K562 (cell line): ENCODE data around the gene DCAF17. TPM values are rescaled to one million over a fixed set of nuclear protein-coding genes. Genes with fewer than 3 reads are reported as not detected.

Source experiments
- GMEB1 ChIP-seq: fragments of 250-450 bp; sonication (Bioruptor Pico); IDR thresholded peaks from 2 replicates; pipeline ENCODE4 v1.4.0; 2020; ENCODE audit warnings: mild to moderate bottlenecking
- HNRNPUL1 ChIP-seq: fragments of 200-400 bp; formaldehyde crosslinking; IDR thresholded peaks from 2 replicates; pipeline ENCODE4 v1.6.1; 2017; ENCODE audit warnings: low read length
- KDM5B ChIP-seq: fragments of 200-600 bp; sonication (generic); IDR thresholded peaks from 2 replicates; pipeline ENCODE4 v1.6.1; 2012; ENCODE audit warnings: low read depth, mild to moderate bottlenecking, moderate library complexity, low read length, control low read depth, inconsistent platforms; ENCODE audit not compliant: insufficient replicate concordance
- MEF2A ChIP-seq: IDR thresholded peaks from 2 replicates; pipeline ENCODE4 v1.6.1; 2011; ENCODE audit warnings: low read depth, mild to moderate bottlenecking, low read length, moderate library complexity; ENCODE audit not compliant: control insufficient read depth
- RBBP5 ChIP-seq: fragments of 200-600 bp; sonication (generic); IDR thresholded peaks from 2 replicates; pipeline ENCODE4 v1.6.1; 2012; ENCODE audit warnings: borderline replicate concordance, mild to moderate bottlenecking, low read length, control low read depth, inconsistent platforms; ENCODE audit not compliant: insufficient read depth, poor library complexity, severe bottlenecking
- SRSF7 ChIP-seq: fragments of 200-400 bp; formaldehyde crosslinking; optimal IDR thresholded peaks from 2 replicates; pipeline ENCODE3; 2017; ENCODE audit warnings: mild to moderate bottlenecking, low read depth, low read length
- TCF3 ChIP-seq: sonication (generic); formaldehyde crosslinking; IDR thresholded peaks from 2 replicates; pipeline ENCODE4 v1.4.0; 2020; ENCODE audit warnings: mild to moderate bottlenecking, missing genetic modification reagents
- THRA ChIP-seq: fragments of 450-650 bp; IDR thresholded peaks from 2 replicates; pipeline ENCODE4 v1.6.1; 2017; ENCODE audit warnings: mild to moderate bottlenecking, moderate library complexity
- ZBTB33 ChIP-seq: sonication (generic); formaldehyde crosslinking; IDR thresholded peaks from 2 replicates; pipeline ENCODE4 v1.8.1; 2023; ENCODE audit warnings: mild to moderate bottlenecking, missing genetic modification reagents
- ZNF274 ChIP-seq: IDR thresholded peaks from 2 replicates; pipeline ENCODE4 v1.6.1; 2011; ENCODE audit warnings: low read depth, mild to moderate bottlenecking, low read length, moderate library complexity, borderline replicate concordance
- ZNF384 ChIP-seq: IDR thresholded peaks from 2 replicates; pipeline ENCODE4 v1.6.1; 2012; ENCODE audit warnings: low read depth, low read length, improper control_type of control experiment
- polyA plus RNA-seq, 8 experiments: library from polyadenylated mRNA; depleted of rRNA in 4 of 8; stranded (reverse) in 5 of 8; unstranded in 3 of 8; fragments of >200 nt; fragmentation: Nextera tagmentation in 2 of 8; fragmentation: Illumina TruSeq in 1 of 8; extraction: Ambion mirVana in 2 of 8; extraction: Trizol in 1 of 8; gene quantifications; 2 replicates each; pipeline versions ENCODE4 v1.2.1 to v1.2.3, GENCODE V29; 2011 to 2014; ENCODE audit warnings: inconsistent platforms in 1 of 8, missing spikeins in 1 of 8
- total RNA-seq, 7 experiments: library from RNA; depleted of rRNA in 6 of 7; stranded (reverse); fragments of >200 nt in 6 of 7; fragmentation: Illumina TruSeq in 2 of 7; extraction: Trizol in 2 of 7; gene quantifications; 2 replicates each; pipeline versions ENCODE4 v1.2.1 to v1.2.3, GENCODE V29; 2011 to 2021; ENCODE audit warnings: low replicate concordance in 1 of 7
- TF ChIP-seq, protein P1 (sequence below): fragments of 450-650 bp; formaldehyde crosslinking; IDR thresholded peaks from 2 replicates; pipeline ENCODE4 v1.4.0; 2022; ENCODE audit warnings: missing genetic modification characterization

DCAF17 gene
- total and polyA plus RNA-seq, 9 of the 15 experiments (the other 6 are each of a cell fraction or from before 2014, with no cell fraction given), result 10.0 to 38.5 (median 27.1) TPM

DNA sequence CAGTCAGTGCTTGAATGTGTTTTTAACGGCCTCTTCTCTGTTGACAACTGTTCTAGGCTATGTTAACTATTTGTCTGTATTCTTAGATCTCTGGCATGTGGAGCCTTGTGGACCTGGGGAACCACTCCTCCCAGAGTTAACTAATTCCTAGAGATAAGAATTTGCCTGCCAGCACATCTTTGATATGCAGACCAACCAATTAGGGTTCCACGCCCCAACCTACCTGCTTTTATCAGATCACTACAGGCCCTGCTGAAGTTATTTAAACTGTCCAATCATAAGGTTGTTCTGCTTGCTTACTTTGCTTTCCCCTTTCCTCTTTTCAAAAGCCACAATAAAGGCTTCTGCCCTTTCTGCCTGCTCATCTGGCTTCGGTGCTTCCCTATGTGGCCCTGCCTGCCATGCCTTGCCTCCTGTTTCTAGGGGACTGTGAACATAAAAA, 79.7 kb downstream of the DCAF17 start (continued):
- TF ChIP-seq ZBTB33 (CRISPR knock-in tag), result no peak
- no peak for TF ChIP-seq ZNF384
- TF ChIP-seq MEF2A, result no peak
- TF ChIP-seq TCF3 (CRISPR knock-in tag), result peak; percentile 73
- TF ChIP-seq RBBP5, result no peak
- no peak for TF ChIP-seq ZNF274
- TF ChIP-seq, protein P1, sequence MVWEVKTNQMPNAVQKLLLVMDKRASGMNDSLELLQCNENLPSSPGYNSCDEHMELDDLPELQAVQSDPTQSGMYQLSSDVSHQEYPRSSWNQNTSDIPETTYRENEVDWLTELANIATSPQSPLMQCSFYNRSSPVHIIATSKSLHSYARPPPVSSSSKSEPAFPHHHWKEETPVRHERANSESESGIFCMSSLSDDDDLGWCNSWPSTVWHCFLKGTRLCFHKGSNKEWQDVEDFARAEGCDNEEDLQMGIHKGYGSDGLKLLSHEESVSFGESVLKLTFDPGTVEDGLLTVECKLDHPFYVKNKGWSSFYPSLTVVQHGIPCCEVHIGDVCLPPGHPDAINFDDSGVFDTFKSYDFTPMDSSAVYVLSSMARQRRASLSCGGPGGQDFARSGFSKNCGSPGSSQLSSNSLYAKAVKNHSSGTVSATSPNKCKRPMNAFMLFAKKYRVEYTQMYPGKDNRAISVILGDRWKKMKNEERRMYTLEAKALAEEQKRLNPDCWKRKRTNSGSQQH (CRISPR knock-in tag), result no peak
- no peak for TF ChIP-seq SRSF7
- TF ChIP-seq THRA, result no peak
- no peak for TF ChIP-seq HNRNPUL1
- no peak for TF ChIP-seq GMEB1 (CRISPR knock-in tag)
- no peak for TF ChIP-seq KDM5B
